ENCODE measurements around the gene SETBP1. TPM values are rescaled to one million over a fixed set of nuclear protein-coding genes. Genes with fewer than 3 reads are reported as not detected.

SETBP1 gene
- total RNA-seq, 4 donors from 2014 or later: 3.3 to 86.6 (median 16.3) TPM

DNA sequence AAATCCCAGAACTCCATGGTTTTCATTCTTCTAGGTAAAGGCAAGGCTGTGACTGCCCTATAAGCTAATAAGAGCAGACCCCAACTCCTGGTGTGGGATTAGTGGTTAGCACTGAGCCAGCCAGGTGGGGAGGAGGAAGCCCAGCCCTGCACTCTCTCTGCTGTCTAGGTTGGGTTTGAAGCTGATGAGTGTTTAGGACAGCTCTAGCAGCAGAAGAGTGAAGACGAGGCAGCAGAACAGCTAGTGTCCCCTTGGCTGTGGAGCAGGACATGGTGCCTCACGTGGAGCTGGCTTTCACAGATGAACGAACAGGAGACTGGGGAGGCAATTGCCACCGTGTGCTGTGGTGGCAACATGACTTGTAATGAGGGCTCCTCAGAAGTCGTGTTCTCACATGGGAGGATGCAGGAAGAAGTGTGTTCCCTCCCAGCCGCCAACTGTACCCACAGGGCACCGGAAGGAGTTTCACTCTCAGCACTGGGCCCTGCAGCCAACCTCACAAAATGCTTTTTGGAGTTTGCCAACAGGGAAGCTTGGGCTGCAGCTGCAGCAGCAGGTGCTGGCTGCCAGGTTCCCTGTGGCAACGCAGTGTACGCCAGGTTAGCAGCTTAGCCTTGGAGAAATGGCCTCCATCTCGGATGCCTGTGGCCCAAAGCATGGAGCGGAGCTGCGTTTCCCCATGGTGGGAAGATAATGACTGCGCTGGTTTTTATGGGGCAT, 328.2 kb downstream of the SETBP1 start:
- Histone ChIP-seq H3K4me1 (peaks cover 0 to 7% (median 1%) of the 10 kb centered on the region in 4 donors), H3K36me3 (no peaks in the 10 kb centered on the region), H3K27me3 (no peaks in the 10 kb centered on the region), H3K4me3 (no peak overlapping the region), H3K9me3 (no peaks in the 10 kb centered on the region), H3K27ac (no peak overlapping the region)
- peak in 1 of 3 donors; percentile 30 for DNase-seq
- TF ChIP-seq, protein P1, sequence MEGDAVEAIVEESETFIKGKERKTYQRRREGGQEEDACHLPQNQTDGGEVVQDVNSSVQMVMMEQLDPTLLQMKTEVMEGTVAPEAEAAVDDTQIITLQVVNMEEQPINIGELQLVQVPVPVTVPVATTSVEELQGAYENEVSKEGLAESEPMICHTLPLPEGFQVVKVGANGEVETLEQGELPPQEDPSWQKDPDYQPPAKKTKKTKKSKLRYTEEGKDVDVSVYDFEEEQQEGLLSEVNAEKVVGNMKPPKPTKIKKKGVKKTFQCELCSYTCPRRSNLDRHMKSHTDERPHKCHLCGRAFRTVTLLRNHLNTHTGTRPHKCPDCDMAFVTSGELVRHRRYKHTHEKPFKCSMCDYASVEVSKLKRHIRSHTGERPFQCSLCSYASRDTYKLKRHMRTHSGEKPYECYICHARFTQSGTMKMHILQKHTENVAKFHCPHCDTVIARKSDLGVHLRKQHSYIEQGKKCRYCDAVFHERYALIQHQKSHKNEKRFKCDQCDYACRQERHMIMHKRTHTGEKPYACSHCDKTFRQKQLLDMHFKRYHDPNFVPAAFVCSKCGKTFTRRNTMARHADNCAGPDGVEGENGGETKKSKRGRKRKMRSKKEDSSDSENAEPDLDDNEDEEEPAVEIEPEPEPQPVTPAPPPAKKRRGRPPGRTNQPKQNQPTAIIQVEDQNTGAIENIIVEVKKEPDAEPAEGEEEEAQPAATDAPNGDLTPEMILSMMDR (IDR thresholded peaks at IDR 0.05): no peak
- TF ChIP-seq POLR2A (IDR thresholded peaks at IDR 0.05): no peak

DNA sequence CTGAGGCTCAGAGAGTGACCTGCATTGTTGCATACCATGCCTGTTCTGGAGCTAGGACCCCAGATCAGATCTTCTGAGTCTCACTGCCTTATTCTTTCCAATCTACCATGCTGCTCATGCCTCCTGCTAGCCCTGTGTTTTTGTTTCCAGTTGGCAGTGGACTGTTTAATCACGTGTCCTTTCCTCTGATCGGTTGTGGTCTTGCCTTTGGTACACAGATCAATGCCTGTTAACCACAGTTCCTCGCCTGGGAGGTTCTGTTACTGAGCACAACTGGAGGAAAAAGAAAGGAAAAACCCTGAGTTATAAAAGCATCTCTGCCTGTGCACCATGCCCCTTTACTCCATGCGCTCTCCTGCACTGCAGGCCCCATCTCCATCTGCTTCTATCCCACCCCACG, 329.1 kb downstream of the SETBP1 start:
- no peak for DNase-seq
- Histone ChIP-seq H3K27me3 (no peaks in the 10 kb centered on the region), H3K4me3 (no peak overlapping the region), H3K9me3 (no peaks in the 10 kb centered on the region), H3K27ac (no peak overlapping the region), H3K4me1 (peaks cover 0 to 7% (median 1%) of the 10 kb centered on the region in 4 donors), H3K36me3 (no peaks in the 10 kb centered on the region)
- TF ChIP-seq, protein P1 (IDR thresholded peaks at IDR 0.05): no peak
- TF ChIP-seq POLR2A (IDR thresholded peaks at IDR 0.05): no peak

DNA sequence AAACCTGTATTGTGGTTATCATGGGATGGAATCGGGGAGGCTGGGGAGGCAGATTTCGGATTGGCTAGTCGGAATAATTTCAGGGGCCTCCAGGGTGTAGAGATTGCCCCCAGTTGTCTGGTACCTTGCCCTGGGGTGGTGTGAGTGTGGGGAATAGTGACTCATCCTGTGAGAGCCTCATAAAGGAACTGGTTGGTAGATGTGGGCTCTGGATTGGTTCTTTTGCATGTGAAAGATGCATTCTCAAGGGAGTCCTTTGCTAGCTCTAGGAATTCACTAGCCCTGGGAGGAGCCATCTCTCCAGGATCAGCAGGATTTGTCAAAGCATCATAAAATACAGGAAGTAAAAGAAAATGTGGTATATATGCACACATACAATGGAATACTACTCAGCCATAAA, 331.6 kb downstream of the SETBP1 start:
- no peak overlapping the region for H3K4me3 ChIP-seq
- no peak overlapping the region for H3K27ac ChIP-seq
- peaks cover 0 to 11% (median 5%) of the 10 kb centered on the region in 4 donors for H3K4me1 ChIP-seq
- no peaks in the 10 kb centered on the region for H3K36me3 ChIP-seq
- DNase-seq: no peak
- H3K27me3 ChIP-seq: no peaks in the 10 kb centered on the region
- TF ChIP-seq, protein P1 (IDR thresholded peaks at IDR 0.05): no peak
- no peak for TF ChIP-seq POLR2A (IDR thresholded peaks at IDR 0.05)
- H3K9me3 ChIP-seq: no peaks in the 10 kb centered on the region

DNA sequence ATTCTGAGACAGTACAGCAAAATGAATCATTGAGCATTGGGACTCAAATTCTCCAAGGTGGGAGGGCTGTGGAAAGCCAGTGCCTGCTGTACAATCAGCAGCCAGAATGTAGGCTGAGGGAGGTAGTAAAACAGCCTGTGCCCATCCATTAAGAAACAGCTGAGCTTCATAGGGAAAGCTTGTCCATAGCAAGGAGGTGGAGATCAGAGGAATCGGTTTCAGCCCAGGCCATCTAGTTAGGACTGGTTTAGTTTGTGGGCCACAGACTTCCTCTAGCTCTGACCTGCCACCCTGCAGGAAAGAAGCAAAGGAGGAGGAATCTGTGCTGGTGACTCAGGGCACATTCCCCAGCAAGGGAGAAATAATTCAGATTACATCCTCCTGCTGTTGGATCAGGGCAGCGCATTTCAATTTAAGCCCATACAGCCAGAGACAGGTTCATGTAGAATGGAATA, 333.4 kb downstream of the SETBP1 start:
- Histone ChIP-seq H3K4me3 (no peak overlapping the region), H3K4me1 (peaks cover 0 to 11% (median 2%) of the 10 kb centered on the region in 4 donors), H3K27ac (no peak overlapping the region), H3K36me3 (no peaks in the 10 kb centered on the region), H3K9me3 (no peaks in the 10 kb centered on the region), H3K27me3 (no peaks in the 10 kb centered on the region)
- DNase-seq: no peak
- TF ChIP-seq POLR2A (IDR thresholded peaks at IDR 0.05): no peak
- TF ChIP-seq, protein P1 (IDR thresholded peaks at IDR 0.05): no peak

DNA sequence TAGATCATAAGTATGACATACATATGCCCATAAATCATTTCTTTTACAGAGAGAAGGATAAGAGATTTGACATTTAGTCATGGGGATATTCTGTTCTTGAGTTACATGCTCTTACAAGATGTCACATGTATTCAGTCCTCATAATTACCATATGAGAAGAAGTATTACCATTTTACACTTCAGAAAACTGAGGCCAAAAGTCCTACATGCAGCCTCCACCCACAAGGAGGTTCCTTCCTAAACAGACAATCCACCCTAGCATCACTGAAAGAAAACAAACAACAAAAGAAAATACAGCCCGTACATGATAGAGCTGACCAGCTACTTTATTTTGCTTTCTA, 335.1 kb downstream of the SETBP1 start:
- DNase-seq: no peak
- Histone ChIP-seq H3K9me3 (no peaks in the 10 kb centered on the region), H3K4me3 (no peak overlapping the region), H3K36me3 (no peaks in the 10 kb centered on the region), H3K27me3 (no peaks in the 10 kb centered on the region), H3K4me1 (peaks cover 0 to 11% (median 0%) of the 10 kb centered on the region in 4 donors), H3K27ac (peak overlapping the region in 1 of 4 donors; percentile 65)
- TF ChIP-seq POLR2A (IDR thresholded peaks at IDR 0.05): no peak
- TF ChIP-seq, protein P1 (IDR thresholded peaks at IDR 0.05): no peak
